IMR-90 (cell line): ENCODE data around the gene ZNF521. TPM values are rescaled to one million over a fixed set of nuclear protein-coding genes. Genes with fewer than 3 reads are reported as not detected.

ENCODE experiments used
- ATAC-seq: fragments of 200-7000 bp; cut with Tn5 transposase; 2 replicates; pipeline ENCODE4 v1.9.1; 2020; ENCODE audit warnings: low read depth, mild to moderate bottlenecking, moderate library complexity
- BruUV-seq: library from RNA; stranded (reverse); fragments of 400-500 nt; replicated peaks from 2 replicates; lab custom pipeline; 2021; lab: Mats Ljungman, UMichigan
- CTCF ChIA-PET: fragments of 300-600 bp; formaldehyde crosslinking; extraction: SDS; loops from one replicate; lab custom pipeline; 2021; ENCODE audit warnings: antibody characterized with exemption; lab: Yijun Ruan, JAX
- POLR2A ChIA-PET: fragments of 300-600 bp; sonication (Branson Sonifier 250); formaldehyde crosslinking; loops from one replicate; lab custom pipeline; 2022; ENCODE audit warnings: antibody characterized with exemption; ENCODE audit not compliant: unreplicated experiment; lab: Charles Lee
- DNase-seq: peaks from one replicate; pipeline ENCODE4 v3.0.0; 2013
- H2AFZ ChIP-seq: replicated peaks from 2 replicates; pipeline ENCODE3; 2013; ENCODE audit warnings: low read length, mild to moderate bottlenecking; ENCODE audit not compliant: poor library complexity
- H2AK5ac ChIP-seq: 2 replicates; pipeline ENCODE4 v1.6.1; 2013; ENCODE audit warnings: low read depth, low read length, inconsistent platforms
- H2AK9ac ChIP-seq: replicated peaks from 2 replicates; pipeline ENCODE3; 2013; ENCODE audit warnings: mild to moderate bottlenecking, low read depth, low read length, moderate library complexity; ENCODE audit not compliant: poor library complexity
- H2BK120ac ChIP-seq: 2 replicates; pipeline ENCODE4 v1.6.1; 2013; ENCODE audit warnings: low read depth, low read length, inconsistent platforms
- H2BK15ac ChIP-seq: 3 replicates; pipeline ENCODE4 v1.6.1; 2013; ENCODE audit warnings: low read depth, low read length, inconsistent platforms
- H2BK20ac ChIP-seq: 2 replicates; pipeline ENCODE4 v1.6.1; 2013; ENCODE audit warnings: low read depth, mild to moderate bottlenecking, inconsistent platforms, low read length, moderate library complexity
- H2BK5ac ChIP-seq: 2 replicates; pipeline ENCODE4 v1.6.1; 2013; ENCODE audit warnings: mild to moderate bottlenecking, low read depth, low read length, inconsistent platforms; ENCODE audit not compliant: poor library complexity, severe bottlenecking
- H3K14ac ChIP-seq: replicated peaks from 2 replicates; pipeline ENCODE4 v1.6.1; 2013; ENCODE audit warnings: low read depth, low read length, inconsistent platforms
- H3K18ac ChIP-seq: 2 replicates; pipeline ENCODE4 v1.6.1; 2013; ENCODE audit warnings: low read depth, low read length, control low read depth
- H3K23ac ChIP-seq: 2 replicates; pipeline ENCODE4 v1.6.1; 2013; ENCODE audit warnings: low read depth, low read length, inconsistent platforms
- H3K27ac ChIP-seq: 2 replicates; pipeline ENCODE4 v1.5.1; 2013; ENCODE audit warnings: mild to moderate bottlenecking, control low read depth, low read length; ENCODE audit not compliant: insufficient read depth
- H3K27me3 ChIP-seq: 2 replicates; pipeline ENCODE4 v1.6.1; 2013; ENCODE audit warnings: low read length; ENCODE audit not compliant: control insufficient read depth, insufficient read depth
- H3K36me3 ChIP-seq: 2 replicates; pipeline ENCODE4 v1.6.1; 2013; ENCODE audit warnings: low read length, mixed read lengths; ENCODE audit not compliant: control insufficient read depth, insufficient read depth
- H3K4ac ChIP-seq: 2 replicates; pipeline ENCODE4 v1.6.1; 2013; ENCODE audit warnings: low read depth, low read length, inconsistent platforms
- H3K4me1 ChIP-seq: 2 replicates; pipeline ENCODE4 v1.6.1; 2013; ENCODE audit warnings: low read length, mixed read lengths; ENCODE audit not compliant: control insufficient read depth, insufficient read depth
- H3K4me2 ChIP-seq: 2 replicates; pipeline ENCODE4 v1.6.1; 2013; ENCODE audit warnings: low read depth, mild to moderate bottlenecking, control low read depth, low read length, moderate library complexity
- H3K4me3 ChIP-seq: 2 replicates; pipeline ENCODE4 v1.5.1; 2013; ENCODE audit warnings: low read depth, mild to moderate bottlenecking, control low read depth, low read length, moderate library complexity; ENCODE audit not compliant: insufficient read depth
- H3K56ac ChIP-seq: 2 replicates; pipeline ENCODE4 v1.6.1; 2013; ENCODE audit warnings: low read length, inconsistent platforms; ENCODE audit not compliant: insufficient read depth; ENCODE audit errors: extremely low read depth
- H3K79me1 ChIP-seq, 2 experiments: 2 replicates each; pipeline ENCODE4 v1.6.1; 2013; ENCODE audit warnings: low read length in 2 of 2, inconsistent platforms in 1 of 2, low read depth in 1 of 2
- H3K9ac ChIP-seq: 2 replicates; pipeline ENCODE4 v1.6.1; 2013; ENCODE audit warnings: low read depth, low read length, control low read depth
- H3K9me1 ChIP-seq: 2 replicates; pipeline ENCODE4 v1.6.1; 2013; ENCODE audit warnings: low read length, inconsistent platforms; ENCODE audit not compliant: insufficient read depth
- H3K9me3 ChIP-seq: 2 replicates; pipeline ENCODE4 v1.6.1; 2013; ENCODE audit warnings: low read length; ENCODE audit not compliant: control insufficient read depth, insufficient read depth
- H4K20me1 ChIP-seq: 2 replicates; pipeline ENCODE4 v1.6.1; 2013; ENCODE audit warnings: low read length, inconsistent platforms; ENCODE audit not compliant: insufficient read depth
- H4K5ac ChIP-seq: 2 replicates; pipeline ENCODE4 v1.6.1; 2013; ENCODE audit warnings: mild to moderate bottlenecking, low read depth, low read length, control low read depth
- H4K8ac ChIP-seq, 2 experiments: 2 replicates each; pipeline ENCODE4 v1.6.1; 2013; ENCODE audit warnings: low read depth in 2 of 2, low read length in 2 of 2, control low read depth in 1 of 2, inconsistent platforms in 1 of 2
- H4K91ac ChIP-seq: 2 replicates; pipeline ENCODE4 v1.6.1; 2013; ENCODE audit warnings: low read depth, low read length, inconsistent platforms; ENCODE audit not compliant: insufficient read depth
- BHLHE40 ChIP-seq: fragments of 150-350 bp; IDR thresholded peaks from 2 replicates; pipeline ENCODE4 v1.6.1; 2016; ENCODE audit warnings: mild to moderate bottlenecking, low read depth, low read length
- CEBPB ChIP-seq: IDR thresholded peaks from 2 replicates; pipeline ENCODE4 v1.6.1; 2012; ENCODE audit warnings: low read depth, low read length, improper control_type of control experiment
- CHD1 ChIP-seq: IDR thresholded peaks from 2 replicates; pipeline ENCODE4 v1.6.1; 2012; ENCODE audit warnings: low read depth, low read length, improper control_type of control experiment
- CTCF ChIP-seq: conservative IDR thresholded peaks from 2 replicates; pipeline ENCODE4 v1.5.1; 2012; ENCODE audit warnings: mild to moderate bottlenecking, low read depth, low read length, improper control_type of control experiment
- FOS ChIP-seq: fragments of 150-350 bp; IDR thresholded peaks from 2 replicates; pipeline ENCODE4 v1.6.1; 2016; ENCODE audit warnings: low read depth, low read length
- MAFK ChIP-seq: IDR thresholded peaks from 2 replicates; pipeline ENCODE4 v1.6.1; 2012; ENCODE audit warnings: low read depth, low read length, improper control_type of control experiment
- MAZ ChIP-seq: IDR thresholded peaks from 2 replicates; pipeline ENCODE4 v1.6.1; 2012; ENCODE audit warnings: low read depth, mild to moderate bottlenecking, low read length, improper control_type of control experiment, moderate library complexity, borderline replicate concordance
- MXI1 ChIP-seq: IDR thresholded peaks from 2 replicates; pipeline ENCODE4 v1.6.1; 2012; ENCODE audit warnings: low read depth, mild to moderate bottlenecking, low read length, moderate library complexity, borderline replicate concordance
- NFE2L2 ChIP-seq: fragments of 150-350 bp; IDR thresholded peaks from 2 replicates; pipeline ENCODE4 v1.6.1; 2016; ENCODE audit warnings: low read depth, mild to moderate bottlenecking, low read length
- POLR2A ChIP-seq: IDR thresholded peaks from 2 replicates; pipeline ENCODE4 v1.6.1; 2012; ENCODE audit warnings: mild to moderate bottlenecking, low read depth, low read length
- RAD21 ChIP-seq: IDR thresholded peaks from 2 replicates; pipeline ENCODE4 v1.6.1; 2012; ENCODE audit warnings: low read length, improper control_type of control experiment
- RCOR1 ChIP-seq: IDR thresholded peaks from 2 replicates; pipeline ENCODE4 v1.6.1; 2012; ENCODE audit warnings: mild to moderate bottlenecking, low read length, improper control_type of control experiment; ENCODE audit not compliant: insufficient replicate concordance
- RFX5 ChIP-seq: IDR thresholded peaks from 2 replicates; pipeline ENCODE4 v1.8.0; 2012; ENCODE audit warnings: low read depth, mild to moderate bottlenecking, low read length, moderate library complexity
- SMC3 ChIP-seq: fragments of 150-350 bp; IDR thresholded peaks from 2 replicates; pipeline ENCODE4 v1.6.1; 2016; ENCODE audit warnings: low read depth, mild to moderate bottlenecking, antibody characterized with exemption, low read length, moderate library complexity
- USF2 ChIP-seq: fragments of 150-350 bp; IDR thresholded peaks from 2 replicates; pipeline ENCODE4 v1.6.1; 2017; ENCODE audit warnings: mild to moderate bottlenecking, antibody characterized with exemption, low read length, low read depth
- WGBS, 2 experiments: methylation state at CpG; one replicate each; pipeline versions ENCODE4 v1.1.5 to v1.1.7; 2013; ENCODE audit warnings: missing lambda C conversion rate in 2 of 2; ENCODE audit not compliant: insufficient read length in 1 of 2; ENCODE audit errors: extremely low coverage in 2 of 2; 5-methylcytosine and 5-hydroxymethylcytosine counted together
- dilution Hi-C: fragments of 300-500 bp; cut with HindIII; formaldehyde crosslinking; loops from one replicate; pipeline ENCODE4 v1.14.3; 2018; ENCODE audit warnings: low sequenced_read_pairs; ENCODE audit not compliant: unreplicated experiment
- in situ Hi-C: fragments of 300-500 bp; cut with MboI; formaldehyde crosslinking; loops from 3 replicates; pipeline ENCODE4 v1.14.3; 2019; ENCODE audit warnings: low sequenced_read_pairs, inconsistent platforms, mixed read lengths
- intact Hi-C: fragments of 100-400 bp; cut with micrococcal nuclease; formaldehyde crosslinking; loops from 2 replicates; pipeline ENCODE4 v1.10.0; 2022
- polyA plus RNA-seq, 3 experiments: library from polyadenylated mRNA; depleted of rRNA; stranded (reverse); fragments of >200 nt; gene quantifications; 2 replicates each; pipeline ENCODE4 v1.2.3, GENCODE V29; 2012; ENCODE audit warnings: low replicate concordance in 1 of 3
- total RNA-seq: library from RNA; depleted of rRNA; stranded (reverse); fragments of >200 nt; gene quantifications from 2 replicates; pipeline ENCODE4 v1.2.3, GENCODE V29; 2012
- TF ChIP-seq, protein P1 (sequence below): fragments of 150-350 bp; IDR thresholded peaks from 2 replicates; pipeline ENCODE4 v1.6.1; 2016; ENCODE audit warnings: low read depth, mild to moderate bottlenecking, low read length, moderate library complexity, borderline replicate concordance

The ZNF521 gene
- total and polyA plus RNA-seq, 2 of the 4 experiments (the other 2 are of a cell fraction) = 21.5 to 59.3 TPM

GRCh38 chr18:25089470-25089869 is 262.5 kb downstream of the ZNF521 start:
- Histone ChIP-seq H2BK5ac (no peak overlapping the region), H2AFZ (no peak overlapping the region), H3K23ac (no peak overlapping the region), H3K27me3 (no peaks in the 10 kb centered on the region), H2BK120ac (no peak overlapping the region), H3K18ac (no peak overlapping the region), H3K4ac (no peak overlapping the region), H3K9me1 (no peaks in the 10 kb centered on the region; the same call in 1 of the 2 replicates), H3K9ac (no peak overlapping the region), H3K27ac (no peak overlapping the region), H4K8ac (no peak overlapping the region), H3K36me3 (peaks cover 14% of the 10 kb centered on the region), H3K14ac (no peak overlapping the region), H3K56ac (no peak overlapping the region), H3K79me1 (no peaks in the 10 kb centered on the region), H2BK15ac (no peak overlapping the region), H4K91ac (no peak overlapping the region), H2AK5ac (no peak overlapping the region), H2BK20ac (no peak overlapping the region), H2AK9ac (no peak overlapping the region), H3K9me3 (no peaks in the 10 kb centered on the region), H4K5ac (no peak overlapping the region), H3K4me1 (no peaks in the 10 kb centered on the region), H4K20me1 (no peaks in the 10 kb centered on the region), H3K4me3 (no peak overlapping the region), H3K4me2 (no peak overlapping the region)
- WGBS, 2 experiments = 88% methylated on average over 3 of the region's 6 CpGs; no CpG with 5 or more reads in 1 of the 2 experiments
- DNase-seq = no peak
- BruUV-seq = no TSS peak
- POLR2A ChIA-PET = no interaction called here
- intact Hi-C loops (no loop called here), dilution Hi-C loops (no loop called here), in situ Hi-C loops (no loop called here)
- TF ChIP-seq RCOR1 (no peak), MAZ (no peak), CHD1 (no peak), MXI1 (no peak), RAD21 (no peak), USF2 (no peak), MAFK (no peak), SMC3 (no peak), FOS (no peak), RFX5 (no peak), CTCF (no peak), BHLHE40 (no peak), NFE2L2 (no peak), POLR2A (no peak), CEBPB (no peak)
- TF ChIP-seq, protein P1, sequence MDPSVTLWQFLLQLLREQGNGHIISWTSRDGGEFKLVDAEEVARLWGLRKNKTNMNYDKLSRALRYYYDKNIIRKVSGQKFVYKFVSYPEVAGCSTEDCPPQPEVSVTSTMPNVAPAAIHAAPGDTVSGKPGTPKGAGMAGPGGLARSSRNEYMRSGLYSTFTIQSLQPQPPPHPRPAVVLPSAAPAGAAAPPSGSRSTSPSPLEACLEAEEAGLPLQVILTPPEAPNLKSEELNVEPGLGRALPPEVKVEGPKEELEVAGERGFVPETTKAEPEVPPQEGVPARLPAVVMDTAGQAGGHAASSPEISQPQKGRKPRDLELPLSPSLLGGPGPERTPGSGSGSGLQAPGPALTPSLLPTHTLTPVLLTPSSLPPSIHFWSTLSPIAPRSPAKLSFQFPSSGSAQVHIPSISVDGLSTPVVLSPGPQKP = no peak
- ATAC-seq = no peak
- CTCF ChIA-PET = interaction anchor here (1.0 kb wide), 1 partner anchor 212 kb away, joined by 3 read pairs; no protein-coding TSS in a partner anchor
